NCI-H2196 treated with DMSO at 0.1 percent for 48 hours (cell line): ENCODE data around the gene KLHL36.

Experiments used
- DNase-seq: peaks from one replicate; lab custom pipeline; 2025; ENCODE audit not compliant: unreplicated experiment; lab: John Stamatoyannopoulos, UW

The KLHL36 gene

DNA sequence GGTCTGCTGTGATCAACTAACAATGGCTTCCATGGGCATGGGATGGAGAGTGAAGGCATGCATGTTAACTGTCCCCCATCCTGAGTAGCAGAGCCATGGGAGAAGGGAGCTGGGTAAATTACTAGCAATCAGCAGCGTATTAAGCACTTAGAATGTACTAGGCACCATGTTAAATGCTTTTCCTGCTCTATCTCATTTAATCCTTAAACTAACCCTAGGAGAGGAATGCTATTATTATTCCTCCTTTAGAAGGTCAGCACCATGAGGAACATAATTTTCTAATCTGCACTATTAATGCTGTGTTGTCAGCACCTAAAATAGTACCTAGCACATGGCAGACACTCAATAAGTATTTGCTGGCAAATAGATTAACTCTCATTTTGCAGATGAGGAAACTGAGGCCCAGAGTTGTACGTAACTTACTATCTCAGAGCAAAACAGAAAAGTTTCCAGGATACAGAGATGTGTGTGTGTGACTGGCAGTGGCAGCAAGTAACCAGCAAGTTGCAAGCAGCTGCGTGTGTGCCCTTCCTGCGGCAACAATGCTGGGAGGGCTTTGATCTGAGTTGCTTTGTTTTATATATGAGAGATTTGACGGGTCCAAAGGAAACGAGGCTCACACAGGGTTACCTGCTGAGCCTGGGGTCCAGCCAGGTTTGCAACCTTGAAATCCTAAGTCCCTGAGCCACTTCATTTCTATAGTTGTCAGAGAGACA lies 6.5 kb upstream of the KLHL36 start:
- DNase-seq = no peak

DNA sequence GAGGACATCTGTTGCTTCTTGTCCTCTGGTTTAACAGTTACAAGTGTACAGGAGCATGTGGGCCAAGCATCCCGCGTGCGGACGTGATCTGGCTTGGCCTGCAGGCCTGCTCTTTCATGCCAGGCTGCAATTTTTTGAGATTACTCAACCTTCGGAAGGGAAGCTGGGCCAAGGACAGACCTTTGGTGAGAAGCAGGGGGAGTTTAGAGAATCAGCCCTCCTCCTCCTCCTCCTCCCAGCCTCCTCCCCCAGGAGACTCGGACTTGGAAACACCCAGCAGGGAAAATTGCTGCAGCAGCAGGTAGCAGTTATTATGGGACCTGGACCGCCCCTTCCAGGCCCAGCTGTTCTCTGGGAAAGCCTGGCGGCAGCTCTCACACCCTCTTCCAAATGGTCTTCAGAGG lies 5.1 kb upstream of the KLHL36 start:
- no peak for DNase-seq

DNA sequence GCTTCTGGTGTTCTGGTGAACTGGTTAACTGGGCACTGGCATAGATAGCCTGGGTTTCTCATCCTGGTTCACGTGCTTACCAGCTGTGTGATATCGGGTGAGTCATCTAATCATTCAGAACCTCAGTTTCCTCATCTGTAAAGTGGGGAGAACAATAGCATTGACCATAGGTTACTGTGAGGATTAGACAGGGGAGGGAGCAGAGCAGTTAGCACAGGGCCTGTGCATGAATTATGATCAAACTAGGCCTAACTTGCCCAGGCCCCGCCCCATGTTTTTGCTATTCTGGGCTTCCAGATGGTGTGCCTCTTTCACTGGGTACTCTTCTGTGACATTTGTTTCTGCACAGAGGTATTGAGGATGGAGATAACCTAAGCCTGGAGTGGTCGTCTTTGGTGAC lies 4.6 kb upstream of the KLHL36 start:
- no peak for DNase-seq

GRCh38 chr16:84648595-84649510 lies 542 bp downstream of the KLHL36 start:
- DNase-seq = no peak

DNA sequence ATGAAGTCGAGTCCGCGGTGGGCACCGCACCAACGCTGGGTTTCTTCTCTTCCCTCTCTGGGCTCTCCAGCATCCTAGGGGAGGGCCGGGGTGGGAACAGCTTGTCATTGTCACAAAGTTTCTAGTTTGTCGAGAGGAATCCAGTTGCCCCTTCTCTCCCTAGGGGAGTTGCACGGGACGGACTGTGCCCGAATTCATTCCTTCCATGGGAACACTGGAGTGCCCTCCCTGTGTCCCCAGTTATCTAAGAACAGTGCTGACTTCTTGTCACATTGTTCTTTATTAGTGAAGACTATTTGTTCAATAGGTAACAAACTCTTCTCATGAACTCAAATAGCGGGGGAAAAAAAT lies 1.2 kb downstream of the KLHL36 start:
- no peak for DNase-seq

DNA sequence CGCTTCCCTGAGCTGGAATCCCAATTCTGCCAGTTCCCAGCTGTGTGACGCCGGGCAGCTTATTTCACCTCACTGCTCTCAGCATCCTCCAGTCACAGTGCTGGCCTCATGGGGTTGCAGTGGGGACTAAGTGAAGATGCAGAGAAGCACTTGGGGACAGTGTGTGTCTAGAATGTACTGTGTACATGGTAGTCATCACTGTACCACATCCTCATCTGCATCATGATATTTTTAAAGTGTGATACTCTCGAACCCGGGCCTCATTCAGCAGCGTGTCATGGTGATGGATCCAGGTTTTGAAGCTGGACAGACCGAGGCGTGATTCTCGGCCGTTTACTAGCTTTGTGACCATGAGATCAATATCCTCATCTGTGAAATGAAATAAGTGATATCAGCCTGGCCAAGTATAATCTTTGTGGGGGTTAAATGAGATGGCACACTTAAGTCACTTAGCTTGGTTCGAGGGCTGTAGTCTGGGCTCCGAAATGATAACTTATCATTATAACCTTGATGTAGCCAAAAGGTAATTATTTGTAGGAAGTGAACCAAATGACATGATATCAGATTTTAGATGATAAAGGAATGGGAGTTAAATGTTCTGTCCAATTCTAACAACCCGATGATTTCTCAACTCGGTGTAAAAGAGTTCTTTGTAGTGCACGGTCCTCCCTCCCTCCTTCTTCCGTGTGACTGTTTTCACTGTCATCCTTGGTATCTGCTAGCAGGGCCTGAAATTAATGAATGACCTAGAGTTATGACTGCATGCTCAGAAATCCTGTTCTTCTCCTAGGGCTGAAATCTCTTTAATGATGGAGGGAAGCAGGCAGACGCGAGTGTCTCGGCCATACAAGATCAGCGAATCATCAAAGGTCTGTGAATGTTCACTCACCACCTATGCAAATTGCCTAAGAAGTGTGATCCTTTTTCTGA lies 2.0 kb downstream of the KLHL36 start:
- no peak for DNase-seq

GRCh38 chr16:84652566-84652965 lies 4.3 kb downstream of the KLHL36 start:
- DNase-seq = no peak

DNA sequence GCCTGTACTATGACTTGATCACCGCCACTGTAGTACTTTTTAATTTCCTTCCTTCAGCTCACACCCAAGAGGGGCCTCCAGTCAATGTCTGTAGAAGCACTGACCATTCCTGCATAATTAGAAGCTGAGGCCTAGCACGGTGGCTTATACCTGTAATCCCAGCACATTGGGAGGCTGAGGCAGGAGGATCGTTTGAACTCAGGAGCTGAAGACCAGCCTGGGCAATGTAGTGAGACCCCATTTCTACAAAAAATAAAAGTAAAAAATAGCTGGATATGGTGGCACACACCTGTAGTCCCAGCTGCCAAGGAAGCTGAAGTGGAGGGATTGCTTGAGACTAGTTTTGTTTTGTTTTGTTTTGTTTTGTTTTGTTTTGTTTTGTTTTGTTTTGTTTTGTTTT lies 5.9 kb downstream of the KLHL36 start:
- DNase-seq = no peak

DNA sequence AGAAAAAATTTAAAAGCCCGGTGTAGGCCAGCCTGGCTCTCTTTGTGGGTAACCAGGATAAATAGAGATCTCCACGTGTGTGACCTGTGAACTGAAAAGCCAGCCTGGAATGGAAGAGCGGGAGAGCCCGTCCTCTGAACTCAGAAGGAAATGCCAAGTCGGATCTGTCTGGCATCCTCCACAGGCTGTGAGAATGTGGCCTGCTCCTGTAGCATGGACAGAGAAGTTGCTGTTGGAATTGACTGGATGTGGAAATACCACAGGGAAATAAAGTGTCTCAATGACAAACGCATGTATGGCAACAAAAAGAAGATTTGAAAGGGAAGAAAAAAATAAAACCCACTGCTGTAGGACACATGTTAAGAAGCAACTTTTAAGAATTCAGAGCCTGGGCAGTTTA lies 6.7 kb downstream of the KLHL36 start:
- DNase-seq = no peak

GRCh38 chr16:84656649-84657048 lies 8.3 kb downstream of the KLHL36 start:
- DNase-seq = no peak

DNA sequence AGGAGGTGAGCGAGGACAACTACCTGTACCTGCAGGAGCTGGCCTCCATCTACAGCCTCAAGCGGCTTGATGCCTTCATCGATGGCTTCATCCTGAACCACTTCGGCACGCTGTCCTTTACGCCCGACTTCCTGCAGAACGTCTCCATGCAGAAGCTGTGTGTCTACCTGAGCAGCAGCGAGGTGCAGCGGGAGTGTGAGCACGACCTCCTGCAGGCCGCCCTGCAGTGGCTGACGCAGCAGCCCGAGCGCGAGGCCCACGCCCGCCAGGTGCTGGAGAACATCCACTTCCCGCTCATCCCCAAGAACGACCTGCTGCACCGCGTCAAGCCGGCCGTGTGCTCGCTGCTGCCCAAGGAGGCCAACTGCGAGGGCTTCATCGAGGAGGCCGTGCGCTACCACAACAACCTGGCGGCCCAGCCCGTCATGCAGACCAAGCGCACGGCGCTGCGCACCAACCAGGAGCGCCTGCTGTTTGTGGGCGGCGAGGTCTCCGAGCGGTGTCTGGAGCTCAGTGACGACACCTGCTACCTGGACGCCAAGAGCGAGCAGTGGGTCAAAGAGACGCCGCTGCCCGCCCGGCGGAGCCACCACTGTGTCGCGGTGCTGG lies 9.0 kb downstream of the KLHL36 start:
- DNase-seq = no peak

GRCh38 chr16:84658690-84659089 lies 10.4 kb downstream of the KLHL36 start:
- DNase-seq = no peak

- DNase-seq = no peak
These were observed 11.5 kb downstream of the KLHL36 start for GRCh38 chr16:84659656-84660300.

DNA sequence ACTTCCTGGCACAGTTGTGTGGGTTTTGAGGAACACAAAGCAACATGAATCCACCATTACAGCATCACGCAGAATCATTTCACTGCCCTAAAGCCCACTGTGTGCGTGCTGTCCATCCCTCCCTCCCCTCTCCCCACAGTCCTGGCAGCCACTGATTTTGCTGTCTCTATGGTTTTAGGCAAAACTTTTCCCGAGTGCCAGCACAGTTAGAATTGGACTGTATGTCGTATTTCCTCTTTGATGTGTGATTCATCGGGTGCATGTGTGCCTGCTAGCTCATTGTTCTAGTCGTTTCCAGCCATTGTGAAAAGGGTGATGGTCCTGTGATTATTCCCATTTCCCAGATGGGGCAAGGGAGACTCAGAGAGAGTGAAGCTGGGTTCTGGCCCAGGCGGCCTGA lies 12.7 kb downstream of the KLHL36 start:
- no peak for DNase-seq

- no peak for DNase-seq
These were observed 13.2 kb downstream of the KLHL36 start for GRCh38 chr16:84661418-84662060.

- no peak for DNase-seq
These were observed 14.2 kb downstream of the KLHL36 start for GRCh38 chr16:84662471-84662870.

DNA sequence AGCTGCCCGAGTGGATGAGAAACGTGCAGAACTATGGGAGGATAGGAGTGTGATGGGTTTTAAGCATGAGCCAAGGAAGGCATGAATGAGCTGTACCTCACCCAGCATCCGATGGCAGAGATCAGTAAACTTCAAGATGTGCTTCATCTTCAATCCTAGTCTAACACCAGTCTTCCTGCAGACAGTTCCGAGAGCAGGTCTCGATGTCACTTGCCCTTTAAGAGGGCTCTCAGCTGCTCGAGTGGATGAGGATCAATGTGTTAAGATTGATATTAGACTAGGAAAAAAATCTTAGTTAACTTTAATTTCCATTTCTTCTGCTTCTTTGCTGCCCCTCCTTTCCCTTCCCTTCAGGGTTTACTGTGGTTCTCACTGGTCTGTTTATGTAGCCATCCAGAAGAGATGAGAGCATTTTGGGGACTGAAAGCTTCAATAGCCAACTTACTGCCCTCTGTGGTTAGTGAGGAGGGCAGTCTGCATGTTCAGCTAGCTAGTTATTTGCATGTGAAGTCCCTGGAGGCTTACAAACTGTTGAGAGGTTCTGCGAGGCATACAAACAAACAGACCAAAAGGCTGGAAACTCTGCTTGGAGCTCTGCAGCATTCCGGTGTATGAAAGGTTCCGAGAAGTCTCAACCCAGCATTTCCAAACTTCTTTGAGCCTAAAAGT lies 15.3 kb downstream of the KLHL36 start:
- no peak for DNase-seq

DNA sequence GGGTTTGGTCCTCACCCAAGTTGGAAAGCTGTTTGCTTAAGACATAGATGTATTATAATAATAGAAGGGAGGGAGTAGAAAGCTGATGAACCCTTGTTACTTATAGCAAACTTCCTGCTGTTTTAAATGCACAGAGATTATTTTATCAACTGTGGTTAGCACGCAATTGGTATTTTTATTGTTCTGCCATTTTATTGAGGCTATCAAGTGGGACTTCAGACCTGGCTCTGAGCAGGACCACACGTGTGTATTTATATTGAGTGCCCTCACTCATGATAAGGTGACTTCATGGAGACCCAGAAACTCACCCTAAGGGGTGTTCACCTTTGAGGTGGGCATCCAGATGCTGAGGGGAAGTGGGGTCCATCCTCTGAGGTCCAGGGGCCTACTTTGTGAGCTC lies 17.0 kb downstream of the KLHL36 start:
- no peak for DNase-seq

DNA sequence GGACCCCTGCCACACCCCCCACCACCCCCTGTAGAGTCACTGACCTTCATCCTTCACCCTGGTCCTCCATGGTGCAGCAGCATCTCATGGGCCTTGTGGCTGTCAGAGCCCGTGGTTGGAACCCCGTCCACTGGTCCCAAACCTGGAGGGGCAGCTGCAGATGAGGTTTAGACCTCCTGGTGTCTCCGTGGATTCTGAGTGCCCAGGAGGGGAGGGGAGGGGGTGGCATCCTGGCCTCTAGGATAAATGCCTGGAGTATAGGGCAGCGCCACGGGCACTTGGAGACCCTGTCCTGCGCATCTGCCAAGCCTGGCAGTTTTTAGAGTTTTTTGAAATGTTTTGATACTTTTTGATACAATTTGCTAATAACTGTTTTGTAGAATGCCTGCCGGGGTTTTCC lies 17.5 kb downstream of the KLHL36 start:
- no peak for DNase-seq
